Endothelial cell of hepatic sinusoid (primary cell): ENCODE measurements around the gene DPP7.
"Not testable (repeated sequence)": the region's sequence is repeated elsewhere in the genome, so short reads cannot be mapped to it uniquely, and the experiment has no call there.

ENCODE experiments used
- in situ Hi-C: cut with HindIII; loops from 2 replicates; pipeline ENCODE4 v1.10.0; 2017; ENCODE audit warnings: low sequenced_read_pairs

Gene DPP7

DNA sequence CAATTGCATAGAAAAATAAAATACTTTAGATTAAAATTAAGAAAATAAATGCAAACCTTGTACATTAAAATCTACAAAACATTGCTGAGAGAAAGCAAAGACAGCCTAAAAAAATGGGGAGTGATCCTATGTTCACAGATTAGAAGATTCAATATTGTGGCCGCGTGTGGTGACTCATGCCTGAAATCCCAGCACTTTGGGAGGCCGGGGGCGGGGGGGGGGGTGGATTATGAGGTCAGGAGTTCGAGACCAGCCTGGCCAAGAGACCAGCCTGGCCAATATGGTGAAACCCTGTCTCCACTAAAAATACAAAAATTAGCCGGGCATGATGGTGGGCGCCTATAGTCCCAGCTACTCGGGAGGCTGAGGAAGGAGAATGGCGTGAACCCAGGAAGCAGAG, 20.6 kb upstream of the DPP7 start:
- in situ Hi-C loops: loop anchor here (5.0 kb wide), 1 partner anchor 37 kb away; the partner anchor contains the start of genes LRRC26 and TMEM210

DNA sequence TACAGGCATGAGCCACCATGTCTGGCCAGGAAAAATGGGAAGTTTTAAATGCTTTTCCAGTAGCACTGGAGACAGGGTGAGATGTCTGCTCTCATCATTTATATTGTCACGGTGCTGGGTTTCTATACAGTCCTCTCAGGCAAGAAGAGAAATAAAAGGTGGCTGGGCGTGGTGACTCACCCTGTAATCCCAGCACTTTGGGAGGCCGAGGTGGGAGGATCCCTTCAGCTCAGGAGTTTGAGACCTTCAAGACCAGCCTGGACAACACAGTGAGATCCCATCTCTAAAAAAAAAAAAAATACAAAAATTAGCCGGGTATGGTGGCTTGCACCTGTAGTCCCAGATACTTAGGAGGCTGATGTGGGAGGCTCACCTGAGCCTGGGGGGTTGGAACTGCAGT, 19.7 kb upstream of the DPP7 start:
- in situ Hi-C loops: no loop called here

DNA sequence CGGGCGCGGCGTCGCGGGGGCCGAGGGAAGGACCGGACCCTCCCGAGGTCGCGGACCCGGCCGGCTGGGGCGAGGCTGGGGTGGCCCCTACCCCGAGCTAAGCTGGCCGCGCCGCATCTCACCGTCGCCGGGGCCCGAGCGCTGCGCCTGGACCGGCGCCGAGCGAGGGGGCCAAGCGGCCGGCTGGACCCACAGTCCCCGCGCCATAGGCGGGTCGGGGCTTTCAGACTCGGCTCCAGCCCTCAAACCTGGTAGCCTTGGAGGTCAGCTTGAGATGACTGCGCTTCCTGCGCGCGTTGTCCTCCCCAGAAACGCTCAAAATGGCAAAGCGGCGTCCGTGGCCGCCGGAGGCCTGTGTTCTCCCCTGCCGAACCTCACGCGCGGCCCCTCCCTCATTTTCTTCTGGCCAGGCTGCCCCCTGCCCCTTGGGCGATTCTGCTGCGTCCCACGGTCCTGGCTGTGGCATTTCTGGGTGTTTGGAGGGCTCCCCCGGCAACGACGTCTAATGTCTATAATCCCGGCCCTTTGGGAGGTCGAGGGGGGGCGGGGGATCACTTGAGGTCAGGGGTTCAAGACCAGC, 15.7 kb upstream of the DPP7 start:
- in situ Hi-C loops: no loop called here

DNA sequence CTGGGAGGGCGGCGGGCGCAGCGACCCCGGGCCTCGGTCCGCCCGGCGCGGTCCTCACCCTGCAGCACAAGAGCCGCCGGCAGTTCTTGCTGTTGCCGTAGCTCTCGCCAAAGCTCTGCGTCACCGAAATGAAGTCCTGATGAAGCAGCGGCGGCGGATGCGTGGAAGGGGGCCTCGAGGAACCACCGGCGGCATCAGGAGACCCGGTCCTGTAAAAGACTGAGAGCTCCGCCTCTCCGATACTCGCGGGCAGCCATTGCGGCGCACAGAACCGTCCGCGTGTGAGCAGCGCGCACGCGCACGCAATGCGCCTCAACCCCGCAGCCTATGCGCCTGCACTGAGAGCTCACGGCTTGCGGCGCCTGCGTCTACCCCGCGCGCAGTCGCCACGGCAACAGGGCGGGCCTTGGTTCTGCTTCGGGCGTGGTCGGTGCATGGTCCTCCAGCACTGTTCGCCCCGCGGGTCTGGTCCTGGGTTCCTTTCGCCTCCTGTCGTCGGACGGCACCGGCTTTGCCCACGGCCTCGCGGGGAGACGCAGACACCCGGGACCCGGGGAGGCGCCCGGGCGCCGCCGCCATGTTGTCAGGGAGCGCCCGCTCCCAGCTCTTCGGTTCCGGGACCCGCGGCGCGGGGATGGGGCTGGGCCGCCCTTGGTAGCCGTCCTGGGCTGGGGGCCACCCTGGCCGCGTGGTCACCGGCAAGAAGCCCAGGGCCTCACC, 15.1 kb upstream of the DPP7 start:
- in situ Hi-C loops: no loop called here

DNA sequence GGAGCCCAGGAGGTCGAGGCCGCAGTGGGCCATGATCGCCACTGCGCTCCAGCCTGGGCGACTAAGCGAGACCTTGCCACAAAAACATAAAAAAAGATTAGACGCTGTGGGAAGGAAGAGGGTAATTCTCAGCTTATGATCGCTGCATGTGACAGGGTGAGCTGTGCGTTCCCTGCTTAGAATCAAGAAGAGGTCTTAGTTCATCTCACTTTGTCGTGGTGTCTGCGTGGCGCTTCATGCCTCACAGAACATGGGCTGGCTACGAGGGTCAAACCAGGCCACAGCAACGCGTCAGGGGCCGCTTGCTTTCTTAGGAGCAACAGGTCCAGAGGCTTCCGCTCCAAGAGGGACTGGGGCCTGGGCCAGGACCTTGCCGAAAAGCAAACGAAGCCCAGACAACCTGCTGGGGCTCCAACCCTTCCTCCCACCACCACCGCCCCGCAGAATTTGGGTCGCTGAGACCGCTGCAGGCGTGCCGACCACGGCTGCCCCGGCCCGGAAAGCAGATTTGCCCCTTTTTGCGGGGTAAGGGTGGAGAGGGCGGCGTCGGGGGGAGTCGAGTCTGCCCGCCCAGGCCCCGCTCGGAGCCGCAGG, 14.4 kb upstream of the DPP7 start:
- in situ Hi-C loops: no loop called here

DNA sequence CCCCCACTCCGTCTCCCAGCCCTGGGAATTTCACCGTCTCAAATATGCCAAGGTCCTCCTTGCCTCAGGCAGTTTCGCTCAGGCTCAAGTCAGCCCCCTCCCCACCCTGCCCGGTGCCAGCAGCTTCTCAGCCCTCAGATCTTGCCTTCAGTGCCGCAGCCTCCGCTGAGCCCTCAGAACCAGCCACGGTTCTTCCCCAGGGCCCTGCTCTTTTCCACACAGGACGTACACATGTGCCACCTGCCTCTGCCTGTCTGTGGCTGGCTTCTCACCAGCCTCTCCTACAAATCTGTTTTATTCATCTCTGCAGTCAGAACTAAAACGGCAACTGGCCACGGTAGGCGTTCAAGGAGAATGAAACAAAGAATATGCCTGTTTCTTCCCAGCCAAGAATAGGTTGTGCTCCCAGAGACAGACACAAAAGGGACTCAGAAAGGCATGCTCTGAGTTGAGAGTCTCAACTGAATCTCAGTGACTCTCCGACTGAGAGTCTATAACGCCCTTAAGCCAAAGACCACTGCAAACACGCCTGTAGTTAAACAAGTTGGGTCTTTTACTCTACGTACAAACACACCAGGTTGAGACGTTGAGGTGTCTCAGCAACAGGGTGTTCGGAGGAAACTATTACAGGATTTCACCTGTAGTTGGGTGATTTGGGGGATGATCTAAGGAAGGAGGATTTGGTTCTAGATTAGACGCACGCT, 13.8 kb upstream of the DPP7 start:
- in situ Hi-C loops: no loop called here

DNA sequence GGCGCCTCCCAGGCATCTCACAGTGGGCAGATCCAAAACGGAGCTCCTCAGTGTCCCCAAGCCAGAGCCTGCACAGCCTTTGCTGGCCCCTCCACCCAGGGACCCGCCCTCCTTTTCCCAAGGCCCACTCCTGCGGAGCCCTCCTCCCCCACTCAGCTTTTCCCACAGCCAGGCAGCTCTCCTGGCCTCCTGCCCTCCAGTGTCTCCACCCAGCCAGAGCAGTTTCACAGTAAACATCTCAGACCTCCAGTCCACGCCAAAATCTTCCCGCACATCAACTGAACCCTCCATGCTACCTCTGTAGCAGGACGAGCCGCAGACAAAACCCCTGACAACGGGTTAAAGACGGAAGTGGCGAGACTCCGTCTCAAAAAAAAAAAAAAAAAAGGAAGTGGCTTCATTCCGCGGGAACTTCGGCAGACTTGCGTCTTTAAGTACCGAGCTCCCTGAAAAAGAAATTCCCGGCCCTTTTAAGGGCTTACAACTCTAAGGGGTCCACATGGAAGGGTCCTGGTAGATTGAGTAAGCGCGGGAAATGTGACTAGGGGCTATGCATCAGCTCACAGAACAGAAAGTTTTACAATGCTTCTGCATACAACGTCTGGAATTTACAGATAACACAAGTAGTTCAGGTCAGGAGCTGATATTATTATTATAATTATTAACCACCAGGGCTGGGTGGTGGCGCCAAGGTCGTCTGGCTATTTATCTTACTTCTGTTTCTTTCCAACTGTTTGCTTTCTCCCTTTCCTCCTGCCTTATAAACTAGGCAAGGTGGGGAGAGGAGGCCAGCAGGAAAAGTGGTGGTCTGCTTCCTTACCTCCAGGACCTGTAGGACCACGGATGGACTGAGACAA, 13.0 kb upstream of the DPP7 start:
- in situ Hi-C loops: no loop called here

DNA sequence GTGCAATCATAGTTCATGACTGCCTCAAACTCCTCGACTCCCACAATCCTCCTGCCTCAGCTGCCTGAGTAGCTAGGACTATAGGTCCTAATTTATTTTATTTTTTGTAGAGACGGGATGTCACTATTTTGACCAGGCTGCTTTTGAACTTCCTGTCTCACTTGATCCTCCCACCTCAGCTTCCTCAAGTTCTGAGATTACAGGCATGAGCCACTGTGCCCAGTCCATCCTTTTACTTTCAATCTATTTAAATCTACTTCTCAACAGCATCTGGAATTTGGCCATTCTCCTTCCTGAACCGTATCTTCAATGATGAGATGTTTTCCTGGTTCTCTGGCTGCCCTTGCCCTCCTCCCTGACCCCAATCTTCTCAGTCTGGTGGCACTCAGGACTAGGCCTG, 12.3 kb upstream of the DPP7 start:
- in situ Hi-C loops: no loop called here

DNA sequence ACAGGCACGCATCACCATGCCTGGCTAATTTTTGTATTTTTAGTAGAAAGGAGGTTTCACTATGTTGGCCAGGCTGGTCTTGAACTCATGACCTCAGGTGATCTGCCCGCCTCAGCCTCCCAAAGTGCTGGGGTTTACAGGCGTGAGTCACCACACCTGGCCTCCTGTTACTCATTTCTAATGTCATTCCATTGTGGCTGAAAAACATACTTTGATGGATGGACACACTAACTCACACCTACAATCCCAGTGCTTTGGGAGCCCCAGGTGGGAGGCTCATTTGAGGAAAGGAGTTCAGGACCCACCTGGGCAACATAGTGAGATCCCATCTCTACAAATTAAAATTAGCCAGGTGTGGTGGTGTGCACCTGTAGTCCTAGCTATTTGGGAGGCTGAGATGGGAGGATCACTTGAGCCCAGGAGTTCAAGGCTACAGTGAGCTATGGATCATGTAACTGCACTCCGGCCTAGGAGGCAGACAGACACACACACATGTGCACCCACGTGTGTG, 9.5 kb upstream of the DPP7 start:
- in situ Hi-C loops: not testable (repeated sequence)

DNA sequence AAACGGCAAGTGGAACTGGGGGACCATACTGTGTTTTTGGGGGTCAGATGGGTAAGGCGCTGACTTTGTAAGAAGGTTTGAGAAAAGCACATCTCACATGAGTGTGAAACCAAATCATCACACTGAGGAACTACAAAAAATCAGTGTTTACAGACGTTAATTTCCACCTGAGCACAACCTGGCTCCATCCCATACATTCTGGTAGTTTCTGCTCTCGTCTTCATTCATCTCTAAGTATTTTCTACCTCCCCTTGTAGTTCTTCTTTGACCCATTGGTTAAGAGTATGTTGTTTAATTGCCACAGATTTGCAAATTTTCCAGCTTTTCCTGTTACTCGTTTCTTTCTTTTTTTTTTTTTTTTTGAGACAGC, 8.9 kb upstream of the DPP7 start:
- in situ Hi-C loops: no loop called here

DNA sequence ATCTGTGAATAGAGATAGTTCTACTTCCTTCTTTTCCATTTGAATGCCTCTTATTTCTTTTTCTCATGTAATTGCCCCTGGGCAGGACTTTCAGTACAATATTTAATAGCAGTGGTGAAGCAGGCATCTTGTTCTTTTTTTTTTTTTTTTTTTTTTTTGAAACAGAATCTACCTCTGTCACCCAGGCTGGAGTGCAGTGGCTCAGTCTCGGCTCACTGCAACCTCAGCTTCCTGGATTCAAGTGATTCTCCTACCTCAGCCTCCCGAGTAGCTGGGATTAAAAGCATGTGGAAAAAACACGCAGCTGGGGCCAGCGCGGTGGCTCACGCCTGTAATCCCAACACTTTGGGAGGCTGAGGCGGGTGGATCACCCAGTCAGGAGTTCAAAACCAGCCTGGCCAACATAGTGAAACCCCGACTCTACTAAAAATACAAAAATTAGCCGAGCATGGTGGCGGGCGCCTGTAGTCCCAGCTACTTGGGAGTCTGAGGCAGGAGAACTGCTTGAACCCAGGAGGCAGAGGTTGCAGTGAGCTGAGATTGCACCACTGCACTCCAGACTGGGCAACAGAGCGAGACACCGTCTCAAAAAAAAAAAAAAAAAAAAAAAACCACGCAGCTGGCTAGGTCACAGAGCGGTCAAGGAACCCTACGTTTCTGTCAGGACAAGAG, 8.4 kb upstream of the DPP7 start:
- in situ Hi-C loops: not testable (repeated sequence)

DNA sequence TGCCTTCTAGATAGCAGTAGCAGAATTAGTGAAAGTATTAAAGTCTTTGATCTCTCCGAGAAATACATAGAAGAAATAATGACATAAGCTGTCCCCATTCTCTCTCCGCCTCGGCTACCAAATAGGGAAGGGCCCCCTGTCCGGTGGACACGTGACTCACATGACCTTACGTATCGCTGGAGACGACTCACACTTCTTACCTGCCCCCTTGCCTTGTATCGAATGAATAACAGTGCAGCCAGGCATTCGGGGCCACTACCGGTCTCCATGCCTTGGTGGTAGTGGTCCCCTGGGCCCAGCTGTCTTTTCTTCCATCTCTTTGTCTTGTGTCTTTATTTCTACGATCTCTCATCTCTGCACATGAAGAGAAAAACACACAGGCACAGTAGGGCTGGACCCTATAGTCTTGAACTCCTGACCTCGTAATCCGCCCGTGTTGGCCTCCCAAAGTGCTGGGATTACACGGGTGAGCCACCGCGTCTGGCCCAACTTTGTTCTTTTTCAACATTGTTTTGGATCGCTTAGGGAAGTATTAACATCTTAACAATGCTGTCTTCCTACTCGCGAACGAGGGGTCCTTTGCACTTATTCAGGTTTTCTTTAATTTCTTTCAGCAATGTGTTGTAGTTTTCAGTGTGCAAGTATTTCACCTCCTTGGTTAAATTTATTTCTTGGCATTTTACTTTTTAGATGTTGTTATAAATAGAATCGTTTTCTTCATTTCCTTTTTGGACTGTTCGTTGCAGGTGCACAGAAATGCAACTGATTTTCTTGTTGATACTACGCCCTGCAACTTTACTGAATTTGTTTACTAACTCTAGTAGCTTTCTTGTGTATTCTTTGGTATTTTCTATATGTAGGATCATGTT, 7.6 kb upstream of the DPP7 start:
- in situ Hi-C loops: not testable (repeated sequence)

DNA sequence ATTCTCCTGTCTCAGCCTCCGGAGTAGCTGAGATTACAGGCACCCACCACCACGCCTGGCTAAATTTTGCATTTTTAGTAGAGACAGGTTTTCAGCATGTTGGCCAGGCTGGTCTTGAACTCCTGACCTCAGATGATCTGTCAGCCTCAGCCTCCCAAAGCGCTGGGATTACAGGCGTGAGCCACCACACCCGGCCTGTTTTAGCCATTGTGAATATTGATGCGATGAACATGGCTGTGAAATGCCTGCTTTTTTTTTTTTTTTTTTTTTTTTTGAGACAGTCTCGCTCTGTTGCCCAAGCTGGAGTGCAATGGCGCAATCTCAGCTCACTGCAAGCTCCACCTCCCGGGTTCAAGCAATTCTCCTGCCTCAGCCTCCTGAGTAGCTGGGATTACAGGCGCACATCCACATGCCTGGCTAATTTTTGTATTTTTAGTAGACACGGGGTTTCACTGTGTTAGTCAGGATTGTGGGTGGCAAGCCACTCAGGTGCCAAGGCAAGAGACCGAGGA, 3.6 kb upstream of the DPP7 start:
- in situ Hi-C loops: not testable (repeated sequence)

DNA sequence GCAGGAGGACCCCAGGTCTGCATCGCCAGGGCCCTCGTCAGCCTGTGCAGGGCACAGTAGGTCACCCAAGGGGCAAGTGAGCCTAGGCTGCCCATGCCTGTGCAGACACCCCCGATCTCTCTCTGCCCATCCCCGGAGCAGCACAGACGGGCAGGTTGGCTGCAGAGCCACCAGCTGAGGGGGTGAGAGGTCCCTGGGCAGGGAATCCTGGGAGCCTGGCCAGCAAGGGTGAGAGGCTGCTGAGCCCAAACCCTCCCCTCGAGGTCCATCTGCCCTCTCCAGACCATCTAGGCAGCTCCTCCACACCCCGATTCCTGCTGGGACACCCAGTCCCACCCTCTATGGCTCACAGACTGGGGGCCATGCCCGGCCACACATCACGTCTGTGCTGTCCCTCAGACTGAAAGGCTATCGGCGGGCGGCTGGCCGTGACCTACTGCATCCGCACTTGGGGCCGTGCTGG, 2.8 kb upstream of the DPP7 start:
- in situ Hi-C loops: no loop called here

DNA sequence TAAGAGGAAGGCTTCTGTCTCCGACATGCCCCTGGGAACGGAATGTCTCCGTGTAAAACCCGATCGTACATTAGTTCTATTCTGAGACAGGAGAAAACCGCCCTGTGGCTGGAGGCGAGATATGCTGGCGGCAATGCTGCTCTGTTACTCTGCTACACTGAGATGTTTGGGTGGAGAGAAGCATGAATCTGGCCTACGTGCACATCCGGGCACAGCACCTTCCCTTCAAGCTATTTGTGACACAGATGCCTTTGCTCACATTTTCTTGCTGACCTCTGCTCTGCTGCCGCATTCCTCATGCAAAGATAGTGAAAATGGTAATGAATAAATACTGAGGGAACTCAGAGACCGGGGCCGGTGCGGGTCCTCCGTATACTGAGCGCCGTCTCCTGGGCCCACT, 2.2 kb upstream of the DPP7 start:
- in situ Hi-C loops: no loop called here

DNA sequence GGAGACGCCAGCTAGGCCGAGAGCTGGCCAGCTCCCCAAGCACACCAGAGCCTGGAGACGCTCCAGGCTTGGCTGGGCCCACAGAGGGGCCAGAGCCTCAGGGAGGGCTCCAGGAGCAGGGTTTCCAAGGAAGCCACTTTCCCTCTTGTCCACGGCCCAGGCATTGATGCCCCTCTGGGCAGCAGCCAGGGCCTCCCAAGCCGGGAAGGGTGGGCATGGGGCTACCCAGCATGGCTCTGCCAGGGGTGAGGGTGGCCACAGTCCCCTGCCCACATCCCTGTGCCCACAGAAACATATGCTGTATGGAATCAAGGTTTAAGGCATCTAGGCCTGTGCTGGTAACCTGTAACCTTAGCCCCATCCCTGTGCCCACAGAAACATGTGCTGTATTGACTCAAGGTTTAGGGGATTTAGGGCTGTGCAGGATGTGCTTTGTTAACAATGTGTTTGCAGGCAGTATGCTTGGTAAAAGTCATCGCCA, 1.5 kb upstream of the DPP7 start:
- in situ Hi-C loops: no loop called here

DNA sequence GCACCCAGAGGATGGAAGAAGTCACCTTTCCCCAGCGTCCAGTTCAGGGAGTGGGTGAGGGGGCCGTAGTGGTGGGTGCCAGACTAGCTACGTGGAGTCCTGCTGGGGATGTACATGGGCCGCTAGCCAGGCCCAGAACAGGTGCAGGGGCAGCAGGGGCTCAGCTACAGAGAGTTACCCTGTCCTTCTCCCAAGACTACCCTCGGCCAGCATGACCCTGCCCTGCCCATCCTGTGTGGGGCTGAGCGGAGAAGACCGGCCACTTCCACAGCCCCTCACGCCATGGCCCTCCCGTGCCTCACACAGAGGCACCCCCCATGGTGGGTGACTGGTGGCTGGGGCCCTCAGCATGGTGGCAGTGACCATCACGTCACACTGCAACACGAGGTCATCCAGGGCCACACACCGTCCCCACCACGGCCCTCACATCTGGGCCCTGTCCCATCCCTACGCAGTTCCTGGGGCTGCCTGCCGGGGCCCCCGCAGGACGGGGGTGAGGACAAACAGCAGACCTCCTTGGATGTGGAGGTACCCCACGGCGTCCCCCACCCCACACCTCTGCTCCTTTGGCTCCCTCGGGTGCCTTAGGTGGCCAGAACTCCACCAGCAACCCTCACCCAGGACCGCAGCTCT, 977 bp upstream of the DPP7 start:
- in situ Hi-C loops: no loop called here

DNA sequence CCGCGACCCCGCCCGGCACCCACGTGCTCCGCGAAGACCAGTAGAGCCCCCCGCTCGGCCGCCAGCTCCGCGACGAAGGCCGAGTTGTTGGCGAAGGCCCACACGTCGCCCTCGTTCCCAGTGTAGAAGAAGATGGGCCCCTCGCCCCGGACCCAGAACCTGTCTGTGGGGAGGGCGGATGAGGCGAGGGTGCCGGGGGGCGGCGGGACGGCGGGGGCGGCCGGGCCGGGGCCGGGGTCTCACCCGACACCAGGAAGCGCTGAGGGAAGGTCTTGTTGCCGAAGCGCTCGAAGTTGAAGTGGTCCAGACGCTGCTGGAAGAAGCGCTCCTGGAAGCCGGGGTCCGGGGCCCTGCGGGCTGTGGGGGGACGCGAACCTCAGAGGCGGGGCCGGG, 317 bp downstream of the DPP7 start:
- in situ Hi-C loops: no loop called here
